CD4-positive, alpha-beta T cell treated with Interleukin-21 for 1 hour (primary cell): ENCODE results near the gene ARMC2.

ENCODE experiments used
- DNase-seq: peaks from one replicate; pipeline ENCODE4 v3.0.0-alpha.2; 2020

ARMC2 gene

GRCh38 chr6:108996208-108996607, 148.0 kb downstream of the ARMC2 start:
- DNase-seq, result no peak

GRCh38 chr6:108998485-108998884, 150.3 kb downstream of the ARMC2 start:
- DNase-seq, result no peak

- no peak for DNase-seq
Measured at GRCh38 chr6:108999428-108999827, 151.2 kb downstream of the ARMC2 start.

- DNase-seq, result no peak
Measured at GRCh38 chr6:109000289-109000688, 152.1 kb downstream of the ARMC2 start.

GRCh38 chr6:109001291-109001894, 153.2 kb downstream of the ARMC2 start:
- DNase-seq, result no peak

GRCh38 chr6:109002051-109002697, 154.0 kb downstream of the ARMC2 start:
- no peak for DNase-seq

- DNase-seq, result no peak
Measured at GRCh38 chr6:109002882-109003281, 154.7 kb downstream of the ARMC2 start.

- DNase-seq, result peak; percentile 17
Measured at GRCh38 chr6:109006818-109007217, 158.6 kb downstream of the ARMC2 start.

- no peak for DNase-seq
Measured at GRCh38 chr6:109007521-109007920, 159.3 kb downstream of the ARMC2 start.

GRCh38 chr6:109008054-109008453, 159.8 kb downstream of the ARMC2 start:
- no peak for DNase-seq

- DNase-seq, result peak; percentile 45
Measured at GRCh38 chr6:109008537-109009235, 160.5 kb downstream of the ARMC2 start.

GRCh38 chr6:109009236-109009961, 161.2 kb downstream of the ARMC2 start:
- peak; percentile 93 for DNase-seq

GRCh38 chr6:109009962-109010704, 161.9 kb downstream of the ARMC2 start:
- no peak for DNase-seq

GRCh38 chr6:109010705-109011102, 162.5 kb downstream of the ARMC2 start:
- DNase-seq, result no peak

- DNase-seq, result no peak
Measured at GRCh38 chr6:109013656-109014305, 165.6 kb downstream of the ARMC2 start.

GRCh38 chr6:109014606-109015005, 166.4 kb downstream of the ARMC2 start:
- no peak for DNase-seq

- no peak for DNase-seq
Measured at GRCh38 chr6:109015176-109015575, 167.0 kb downstream of the ARMC2 start.

GRCh38 chr6:109019911-109020310, 171.7 kb downstream of the ARMC2 start:
- peak; percentile 74 for DNase-seq

- no peak for DNase-seq
Measured at GRCh38 chr6:109021870-109022269, 173.6 kb downstream of the ARMC2 start.

GRCh38 chr6:109023356-109023925, 175.2 kb downstream of the ARMC2 start:
- DNase-seq, result no peak
